GM12878 (cell line): ENCODE data around the gene MAMDC4.

Source experiments
- EZH2 ChIP-seq: IDR thresholded peaks from 2 replicates; pipeline ENCODE4 v1.6.1; 2012; ENCODE audit warnings: low read depth, mild to moderate bottlenecking, control low read depth, inconsistent platforms, low read length, borderline replicate concordance; ENCODE audit not compliant: control insufficient read depth
- JUNB ChIP-seq: IDR thresholded peaks from 2 replicates; pipeline ENCODE4 v1.6.1; 2016; ENCODE audit warnings: antibody characterized with exemption, mild to moderate bottlenecking
- NFYB ChIP-seq: IDR thresholded peaks from 2 replicates; pipeline ENCODE4 v1.6.1; 2011; ENCODE audit warnings: low read depth, mild to moderate bottlenecking, low read length, improper control_type of control experiment, moderate library complexity; ENCODE audit not compliant: insufficient read depth
- RAD21 ChIP-seq: IDR thresholded peaks from 2 replicates; pipeline ENCODE4 v1.6.1; 2011; ENCODE audit warnings: mild to moderate bottlenecking, low read depth, low read length, moderate library complexity; ENCODE audit not compliant: insufficient read depth
- RCOR1 ChIP-seq: conservative IDR thresholded peaks from 2 replicates; pipeline ENCODE4 v1.6.1; 2012; ENCODE audit warnings: low read depth, low read length, improper control_type of control experiment
- WRNIP1 ChIP-seq: IDR thresholded peaks from 2 replicates; pipeline ENCODE4 v1.6.1; 2011; ENCODE audit warnings: low read depth, low read length, improper control_type of control experiment, borderline replicate concordance
- TF ChIP-seq, protein P1 (sequence below), 3 experiments: IDR thresholded peaks in 2 of 3; conservative IDR thresholded peaks in 1 of 3; 2 replicates each; pipeline ENCODE4 v1.5.1; 2011; ENCODE audit warnings: low read depth in 3 of 3, low read length in 3 of 3, mild to moderate bottlenecking in 3 of 3, control low read depth in 2 of 3, moderate library complexity in 2 of 3, inconsistent platforms in 1 of 3, mixed read lengths in 1 of 3; ENCODE audit not compliant: control insufficient read depth in 2 of 3, insufficient read depth in 1 of 3; ENCODE audit errors: extremely low read depth in 1 of 3

DNA sequence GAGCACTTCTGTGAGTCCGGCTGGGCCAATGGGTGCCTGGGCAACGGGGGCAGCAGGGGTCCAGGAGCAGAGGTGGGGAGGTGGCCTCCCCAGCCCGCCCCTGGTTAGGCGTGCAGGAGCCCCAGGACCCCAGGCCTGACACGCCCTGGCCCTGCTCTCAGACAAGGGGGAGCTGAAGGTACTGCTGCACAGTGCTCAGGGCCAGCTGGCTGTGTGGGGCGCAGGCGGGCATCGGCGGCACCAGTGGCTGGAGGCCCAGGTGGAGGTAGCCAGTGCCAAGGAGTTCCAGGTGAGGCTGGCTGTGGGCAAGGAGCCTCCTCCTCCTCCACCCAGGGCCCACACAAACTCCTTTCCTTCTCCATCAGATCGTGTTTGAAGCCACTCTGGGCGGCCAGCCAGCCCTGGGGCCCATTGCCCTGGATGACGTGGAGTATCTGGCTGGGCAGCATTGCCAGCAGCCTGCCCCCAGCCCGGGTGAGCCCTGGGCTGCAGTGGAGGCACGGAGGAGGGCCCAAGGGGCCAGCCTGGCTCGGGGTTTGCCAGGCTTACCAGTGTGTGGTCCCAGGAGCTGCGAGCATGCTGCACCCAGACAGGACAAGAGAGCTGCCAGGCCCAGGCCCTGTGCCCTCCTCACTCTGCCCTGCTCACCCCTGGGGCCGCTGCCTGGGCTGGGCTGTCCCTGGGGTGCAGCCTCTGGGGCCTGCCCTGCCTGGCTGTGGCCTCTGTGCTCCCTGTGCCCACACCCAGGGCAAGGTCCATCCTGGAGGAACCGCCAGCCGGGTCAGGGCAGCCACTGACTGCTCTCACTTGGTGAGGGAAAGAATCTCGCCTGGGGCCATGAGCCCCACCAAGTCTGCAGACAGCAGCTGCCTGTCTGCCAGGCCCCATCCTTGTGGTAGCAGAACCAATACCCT lies 7.0 kb downstream of the MAMDC4 start:
- TF ChIP-seq WRNIP1 (no peak), NFYB (no peak), RCOR1 (no peak), JUNB (no peak), RAD21 (no peak), EZH2 (no peak)
- TF ChIP-seq, protein P1, sequence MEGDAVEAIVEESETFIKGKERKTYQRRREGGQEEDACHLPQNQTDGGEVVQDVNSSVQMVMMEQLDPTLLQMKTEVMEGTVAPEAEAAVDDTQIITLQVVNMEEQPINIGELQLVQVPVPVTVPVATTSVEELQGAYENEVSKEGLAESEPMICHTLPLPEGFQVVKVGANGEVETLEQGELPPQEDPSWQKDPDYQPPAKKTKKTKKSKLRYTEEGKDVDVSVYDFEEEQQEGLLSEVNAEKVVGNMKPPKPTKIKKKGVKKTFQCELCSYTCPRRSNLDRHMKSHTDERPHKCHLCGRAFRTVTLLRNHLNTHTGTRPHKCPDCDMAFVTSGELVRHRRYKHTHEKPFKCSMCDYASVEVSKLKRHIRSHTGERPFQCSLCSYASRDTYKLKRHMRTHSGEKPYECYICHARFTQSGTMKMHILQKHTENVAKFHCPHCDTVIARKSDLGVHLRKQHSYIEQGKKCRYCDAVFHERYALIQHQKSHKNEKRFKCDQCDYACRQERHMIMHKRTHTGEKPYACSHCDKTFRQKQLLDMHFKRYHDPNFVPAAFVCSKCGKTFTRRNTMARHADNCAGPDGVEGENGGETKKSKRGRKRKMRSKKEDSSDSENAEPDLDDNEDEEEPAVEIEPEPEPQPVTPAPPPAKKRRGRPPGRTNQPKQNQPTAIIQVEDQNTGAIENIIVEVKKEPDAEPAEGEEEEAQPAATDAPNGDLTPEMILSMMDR (IDR thresholded peaks at IDR 0.05 in 2 of 3, conservative IDR thresholded peaks at IDR 0.05 in 1 of 3; ENCODE audit: control insufficient read depth in 2 of 3, extremely low read depth in 1 of 3, insufficient read depth in 1 of 3, low read depth in 3 of 3, low read length in 3 of 3), result no peak
